NCI-H2196 (cell line): ENCODE data around the gene SND1.
A peak's percentile ranks its signal among the peaks of the same experiment; 100 is the strongest.

ENCODE experiments used
- DNase-seq: peaks from one replicate; lab custom pipeline; 2025; ENCODE audit not compliant: unreplicated experiment; lab: John Stamatoyannopoulos, UW

Gene SND1

DNA sequence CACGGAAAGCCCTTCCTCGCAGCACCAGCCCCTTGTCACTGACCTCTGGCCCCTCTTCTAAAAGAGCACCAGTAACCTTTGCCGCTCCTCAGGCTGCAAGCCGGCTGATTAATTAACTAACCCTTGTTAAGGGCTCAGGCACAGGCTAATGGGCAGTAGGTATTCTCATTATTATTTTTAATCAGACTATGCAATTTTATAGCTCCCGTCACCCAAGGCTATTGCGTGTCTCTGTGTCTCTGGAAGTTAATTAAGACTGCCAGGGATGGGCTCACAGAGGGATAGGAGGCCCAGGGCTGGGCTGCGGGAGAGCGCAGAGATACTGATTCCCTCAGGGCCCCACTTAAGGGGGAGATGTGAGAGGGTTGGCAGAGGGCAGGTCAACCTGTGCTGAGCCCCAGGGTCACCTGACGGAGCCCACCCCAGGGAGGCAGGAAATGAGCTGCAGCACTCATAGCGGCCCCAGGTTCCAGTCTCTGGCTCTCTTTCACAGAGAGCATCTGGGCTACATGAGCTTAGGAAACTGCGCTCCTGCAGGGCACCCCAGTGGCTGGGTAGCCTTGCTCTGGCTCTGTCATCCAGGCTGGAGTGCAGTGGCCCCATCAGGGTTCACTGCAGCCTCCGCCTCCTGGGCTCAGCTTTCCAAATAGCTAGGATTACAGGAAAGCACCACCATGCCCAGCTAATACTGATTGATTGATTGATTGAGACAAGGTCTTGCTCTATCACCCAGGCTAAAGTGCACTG is 471.5 kb downstream of the SND1 start:
- DNase-seq: no peak

DNA sequence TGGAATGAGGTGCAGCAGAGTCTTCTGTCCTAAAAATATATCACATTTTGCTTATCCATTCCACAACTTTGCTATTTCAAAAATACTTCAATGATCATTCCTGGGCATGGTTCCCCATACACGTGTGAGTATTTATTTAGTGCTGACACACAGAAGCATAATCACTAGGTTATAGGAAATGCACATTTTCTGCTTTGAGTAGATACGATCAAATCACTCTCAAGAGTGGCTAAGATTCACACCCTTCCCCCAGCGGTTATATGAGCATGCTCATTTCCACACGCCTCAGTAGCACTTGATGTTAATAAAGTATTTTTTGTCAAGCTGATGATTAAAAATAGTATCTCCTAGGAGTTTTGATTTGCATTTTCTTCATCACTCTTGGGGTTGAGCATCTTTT is 472.8 kb downstream of the SND1 start:
- DNase-seq: no peak

DNA sequence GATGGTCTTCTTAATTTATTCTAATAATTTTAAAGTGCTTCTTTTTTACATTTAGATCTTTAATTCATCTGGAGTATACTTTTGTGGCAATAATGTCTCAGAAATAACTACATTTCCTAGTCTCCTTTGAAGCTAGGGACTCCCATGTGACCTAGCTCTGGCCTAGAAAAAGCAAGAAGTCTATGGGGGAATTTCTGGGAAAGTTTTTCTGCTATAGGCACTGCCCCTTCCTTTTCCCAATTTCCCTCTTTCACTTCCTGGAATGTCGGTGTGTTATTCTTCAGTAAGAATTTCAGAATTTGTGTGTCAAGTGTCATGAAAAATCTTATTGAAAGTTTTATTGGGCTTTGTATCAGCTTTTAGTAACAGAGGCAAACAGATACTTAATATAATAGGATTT is 473.8 kb downstream of the SND1 start:
- no peak for DNase-seq

DNA sequence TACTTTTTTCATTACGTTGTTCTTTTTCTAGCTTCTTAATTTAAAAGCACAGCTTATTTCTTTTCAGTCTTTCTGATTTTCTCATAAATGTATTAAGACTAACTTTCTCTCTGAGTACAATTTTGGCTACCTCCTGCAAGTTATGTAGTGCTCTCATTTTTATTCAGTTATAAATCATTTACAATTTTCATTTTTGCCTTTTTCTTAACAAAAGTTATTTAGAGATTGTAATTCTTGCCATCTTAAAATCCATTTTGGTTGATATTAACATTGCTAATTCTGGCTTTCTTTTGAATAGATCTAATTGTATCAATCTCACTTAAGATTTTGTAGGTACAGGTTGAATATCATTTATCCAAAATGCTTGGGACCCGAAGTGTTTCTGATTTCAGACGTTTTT is 476.4 kb downstream of the SND1 start:
- no peak for DNase-seq

DNA sequence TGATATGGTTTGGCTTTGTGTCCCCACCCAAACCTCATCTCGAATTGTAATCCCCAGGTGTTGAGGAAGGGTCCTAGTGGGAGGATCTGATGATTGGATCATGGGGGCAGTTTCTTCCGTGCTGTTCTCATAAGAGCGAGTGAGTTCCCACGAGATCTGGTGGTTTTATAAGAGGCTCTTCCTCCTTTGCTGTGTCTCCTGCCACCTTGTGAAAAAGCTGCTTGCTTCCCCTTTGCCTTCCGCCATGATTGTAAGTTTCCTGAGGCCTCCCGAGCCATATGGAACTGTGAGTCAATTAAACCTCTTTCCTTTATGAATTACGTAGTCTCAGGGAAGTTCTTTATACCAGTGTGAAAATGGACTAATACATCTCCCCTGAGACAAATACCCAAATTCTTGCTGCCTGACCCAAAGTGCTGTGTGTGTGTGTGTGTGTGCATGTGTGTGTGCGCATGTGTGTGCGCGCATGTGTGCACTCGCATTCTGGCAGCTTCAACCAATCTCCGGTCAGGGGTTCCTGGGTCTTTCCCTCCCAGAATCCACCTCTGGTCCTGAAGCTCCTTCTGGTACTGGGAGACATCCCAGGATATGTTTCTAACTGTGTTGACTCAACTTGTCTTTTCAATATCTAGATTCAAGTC is 477.4 kb downstream of the SND1 start:
- no peak for DNase-seq

DNA sequence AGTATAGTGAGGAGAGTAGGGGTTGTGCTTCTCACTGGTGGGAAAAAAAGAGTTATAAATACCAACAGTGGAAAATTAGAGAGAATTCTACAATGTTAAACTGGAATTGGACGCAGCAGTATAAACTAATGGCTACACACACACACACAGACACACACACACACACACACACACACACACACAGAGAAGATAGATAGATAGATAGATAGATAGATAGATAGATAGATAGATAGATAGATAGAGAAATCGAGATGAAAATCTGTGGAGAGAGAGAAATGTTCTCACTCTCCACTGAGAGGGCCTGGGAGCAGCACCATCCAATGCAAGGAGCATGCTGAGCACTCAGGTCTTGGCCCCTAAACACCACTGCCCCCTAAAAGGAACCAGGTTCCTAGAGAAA is 479.1 kb downstream of the SND1 start:
- no peak for DNase-seq

DNA sequence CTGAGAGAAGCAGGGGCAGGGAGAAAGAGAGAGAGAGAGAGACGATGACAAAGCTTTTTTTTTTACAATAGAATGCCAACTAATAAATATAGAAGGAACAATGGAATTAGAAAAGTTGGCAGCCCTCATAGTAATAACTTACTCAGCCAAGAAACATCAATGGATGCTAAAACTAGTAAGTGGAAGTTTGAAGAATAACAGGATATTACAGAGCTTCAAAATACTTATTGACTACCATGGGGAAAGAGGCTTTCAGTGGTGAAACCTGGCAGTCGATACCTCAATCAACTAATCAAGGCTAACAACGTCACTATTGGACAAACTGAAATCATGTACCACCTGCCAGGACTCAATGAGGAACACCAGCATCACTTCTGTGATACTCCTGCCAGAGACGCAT is 479.7 kb downstream of the SND1 start:
- DNase-seq: no peak

DNA sequence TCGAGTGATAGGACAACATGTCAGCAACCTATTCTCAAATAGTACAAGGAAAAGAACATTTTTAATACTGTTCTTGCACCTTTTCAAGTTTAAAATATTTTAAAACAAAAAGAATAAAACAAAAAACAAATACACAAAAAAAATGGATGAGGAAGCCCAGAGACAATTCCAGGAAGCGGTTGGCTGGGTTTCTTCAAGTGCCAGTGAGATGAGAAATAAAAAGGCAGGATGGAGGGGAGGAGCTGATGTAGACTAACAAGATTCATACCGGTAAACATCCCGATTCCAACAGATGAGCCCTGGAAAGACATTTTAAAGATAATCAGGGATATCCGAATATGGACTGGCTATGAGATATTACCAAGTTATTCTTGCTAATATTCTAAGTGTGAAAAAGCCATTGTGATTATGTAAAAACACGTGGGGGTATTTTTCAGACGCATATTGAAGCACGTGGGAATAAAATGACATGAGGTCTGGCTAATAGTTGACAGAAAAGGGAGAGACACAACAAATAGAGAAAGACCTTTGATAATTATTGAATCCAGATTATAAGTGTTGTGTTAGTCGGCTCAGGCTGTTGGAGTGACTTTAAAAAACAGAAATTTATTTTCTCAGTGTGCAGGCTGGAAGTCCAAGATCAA is 480.6 kb downstream of the SND1 start:
- DNase-seq: no peak

DNA sequence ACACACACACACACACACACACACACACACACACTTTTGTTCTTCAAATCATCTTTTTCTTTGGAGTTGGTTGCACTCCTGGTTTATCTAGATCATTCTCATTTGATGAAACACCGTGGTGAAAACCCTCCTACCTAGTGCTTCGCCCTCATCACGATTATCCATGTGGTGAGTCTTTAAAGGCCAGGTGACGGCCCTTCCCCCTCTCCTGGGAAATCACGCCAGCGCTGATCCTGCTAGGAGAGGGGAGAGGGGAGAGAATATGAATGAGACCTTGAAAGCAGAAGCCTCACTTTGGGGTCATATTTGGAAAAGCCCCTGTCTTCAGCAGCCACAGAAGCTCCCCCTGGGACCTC is 483.1 kb downstream of the SND1 start:
- peak; percentile 32 for DNase-seq

DNA sequence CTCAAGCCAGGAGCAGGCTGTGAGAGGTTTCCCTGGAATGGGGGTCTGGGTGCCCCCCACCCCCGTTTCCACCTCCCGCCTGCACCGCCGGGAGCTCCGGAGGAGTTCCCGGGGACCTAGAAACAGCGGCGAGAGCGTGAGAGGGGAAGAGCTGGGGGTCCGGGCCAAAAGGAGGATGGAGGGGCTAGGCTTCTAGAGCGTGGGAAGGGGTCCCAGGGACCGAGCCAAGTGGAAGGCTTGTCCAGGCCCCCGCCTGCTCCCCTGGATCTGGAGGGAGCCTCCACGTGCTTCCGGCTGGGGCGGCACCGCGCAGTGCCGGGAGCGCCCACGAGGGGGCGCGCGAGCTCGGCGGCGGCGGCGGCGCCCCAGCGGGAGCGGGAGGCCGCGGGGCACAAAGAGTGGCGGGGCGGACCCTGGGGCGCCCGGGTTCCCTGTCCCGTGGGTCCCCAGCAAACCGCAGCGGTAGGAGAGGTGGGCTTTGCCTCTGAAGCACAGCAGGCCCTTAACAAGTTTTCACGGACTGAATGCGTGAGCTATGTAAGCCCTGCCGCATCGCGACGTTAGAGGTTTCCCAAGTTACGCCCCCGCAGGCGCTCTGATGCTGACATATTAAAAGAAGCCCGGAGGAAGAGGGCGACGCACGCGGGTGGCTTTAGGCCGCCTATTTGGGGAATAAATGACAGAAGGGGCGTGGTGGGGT is 483.7 kb downstream of the SND1 start:
- peak; percentile 69 for DNase-seq

DNA sequence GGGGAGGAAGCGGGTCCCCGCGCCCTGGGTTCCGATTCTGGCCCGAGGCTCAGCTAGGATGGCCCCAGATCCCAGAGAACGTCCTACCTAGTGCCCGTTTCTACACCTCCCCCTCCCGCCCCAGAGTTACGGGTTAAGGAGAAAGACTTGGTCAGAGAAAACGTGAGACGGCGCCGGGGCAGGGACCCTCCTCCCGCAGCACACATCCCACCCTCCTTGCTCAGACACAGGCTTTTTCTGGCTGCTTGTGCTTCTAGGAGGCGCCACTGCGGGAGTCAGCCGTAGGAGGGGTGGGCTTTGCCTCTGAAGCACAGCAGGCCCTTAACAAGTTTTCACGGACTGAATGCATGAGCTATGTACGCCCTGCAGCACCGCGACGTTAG is 484.2 kb downstream of the SND1 start:
- no peak for DNase-seq

DNA sequence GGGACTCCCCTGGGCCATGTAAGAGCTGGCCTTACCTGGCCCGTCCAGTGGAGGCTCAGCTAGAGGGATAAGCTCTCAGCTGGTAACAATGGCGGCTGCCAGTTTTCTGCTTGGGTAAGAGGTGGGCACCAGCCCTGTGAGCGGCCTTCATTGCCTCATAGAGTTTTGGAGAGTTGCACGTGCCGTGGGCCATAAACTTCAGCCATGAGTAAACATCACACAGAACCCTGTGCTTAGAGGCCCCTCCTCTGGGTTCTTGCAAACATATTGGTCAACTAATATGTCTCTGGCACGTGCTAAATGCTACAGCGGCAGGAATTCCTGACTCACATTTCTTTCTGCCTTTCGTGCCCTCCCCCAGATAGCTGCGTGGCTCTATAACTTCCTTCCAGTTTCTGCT is 485.2 kb downstream of the SND1 start:
- DNase-seq: no peak

DNA sequence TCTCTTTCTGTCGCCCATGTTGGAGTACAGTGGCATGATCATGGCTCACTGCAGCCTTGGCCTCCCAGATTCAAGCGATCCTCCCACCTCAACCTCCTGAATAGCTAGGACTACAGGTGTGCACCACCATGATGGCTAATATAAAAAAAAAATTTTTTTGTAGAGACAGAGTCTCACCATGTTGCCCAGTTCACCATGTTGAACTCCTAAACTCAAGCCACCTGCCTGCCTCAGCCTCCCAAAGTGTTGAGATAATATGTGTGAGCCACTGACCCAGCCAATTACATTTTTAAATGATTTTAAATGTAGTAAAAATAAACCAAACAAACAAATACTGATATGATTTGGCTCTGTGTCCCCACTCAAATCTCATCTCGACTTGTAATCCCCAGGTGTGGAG is 487.4 kb downstream of the SND1 start:
- no peak for DNase-seq

DNA sequence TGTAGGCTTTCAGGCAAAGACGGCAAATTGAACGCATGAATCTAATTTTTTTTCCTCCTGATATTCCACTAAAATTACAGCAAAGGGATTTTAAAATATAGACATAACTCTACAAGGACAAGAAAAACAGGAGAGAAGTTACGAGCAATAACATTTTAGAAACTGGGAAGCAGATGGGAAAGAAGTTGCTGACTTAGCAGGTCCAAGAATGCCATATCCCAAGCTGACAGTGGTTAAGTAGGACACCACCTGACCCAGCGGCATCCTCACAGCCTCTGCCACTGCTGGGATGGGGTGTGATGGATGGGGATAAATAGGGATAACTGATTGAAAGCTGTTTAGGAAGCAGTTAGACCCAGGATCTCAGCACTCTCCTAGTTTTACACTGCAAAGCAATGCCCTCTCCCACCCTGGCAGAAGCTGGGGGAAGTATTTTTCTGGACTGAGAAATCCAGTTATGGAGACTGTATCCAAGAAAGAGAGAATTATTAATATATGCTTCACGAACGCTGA is 489.7 kb downstream of the SND1 start:
- no peak for DNase-seq
